Dermis microvascular lymphatic vessel endothelial cell (primary cell): ENCODE measurements around the gene PIGBOS1. TPM values are rescaled to one million over a fixed set of nuclear protein-coding genes. Genes with fewer than 3 reads are reported as not detected.
"Not testable (repeated sequence)": the region's sequence is repeated elsewhere in the genome, so short reads cannot be mapped to it uniquely, and the experiment has no call there.

Source experiments
- DNase-seq, 2 donors: peaks; one replicate each; pipeline versions ENCODE4 v3.0.0 to v3.0.0-alpha.2; 2010; ENCODE audit warnings: low read depth in 2 of 2
- total RNA-seq: library from RNA; depleted of rRNA; stranded (reverse); fragments of >200 nt; gene quantifications from 2 replicates; pipeline ENCODE4 v1.2.1, GENCODE V29; 2014

Gene PIGBOS1, protein sequence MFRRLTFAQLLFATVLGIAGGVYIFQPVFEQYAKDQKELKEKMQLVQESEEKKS
- total RNA-seq: 4.8 and 5.3 TPM in 2 replicates

DNA sequence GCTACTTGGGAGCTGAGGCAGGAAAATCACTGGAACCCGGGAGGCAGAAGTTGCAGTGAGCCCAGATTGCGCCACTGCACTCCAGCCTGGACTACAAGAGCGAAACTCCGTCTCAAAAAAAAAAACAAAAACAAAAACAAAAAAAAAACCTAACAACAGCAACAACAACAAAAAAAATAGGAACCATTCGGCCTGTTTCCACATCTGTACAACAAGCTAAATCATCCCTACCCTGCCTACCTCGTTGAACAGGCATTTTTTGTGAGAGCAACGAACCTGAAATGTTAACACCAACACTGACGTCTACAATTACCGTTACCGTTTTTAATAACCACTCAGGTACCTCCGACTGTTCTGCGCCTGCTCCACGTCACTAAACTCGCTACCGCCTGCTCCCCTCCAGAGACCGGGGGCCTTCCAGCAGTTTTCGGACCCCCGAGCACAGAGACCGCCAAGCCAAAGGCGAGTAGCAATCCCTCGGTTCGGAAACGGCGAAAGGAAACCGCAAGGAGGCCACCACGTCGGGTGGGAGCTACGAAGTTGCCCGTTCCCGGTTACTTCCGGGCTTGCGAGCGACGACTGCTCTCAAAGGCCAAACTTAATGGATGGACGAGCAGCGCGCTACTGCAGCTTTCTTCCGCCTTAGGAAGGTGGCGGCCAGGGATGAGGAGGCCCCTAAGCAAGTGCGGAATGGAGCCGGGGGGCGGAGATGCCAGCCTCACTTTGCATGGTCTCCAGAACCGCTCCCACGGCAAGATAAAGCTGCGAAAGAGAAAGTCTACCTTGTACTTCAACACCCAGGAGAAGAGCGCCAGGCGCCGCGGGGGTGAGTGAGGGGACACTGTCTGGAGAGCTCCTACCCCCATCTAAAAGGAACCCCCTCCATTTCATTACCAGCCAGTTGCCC is at the start of gene PIGBOS1, which contains the start of gene PIGB:
Gene PIGBOS1, minus strand, starts transcription at position 536 of the 907 bp plus-strand sequence. CDS start 1,331 bp downstream, outside the sequence.
Gene PIGB, plus strand, starts transcription at position 635 of the 907 bp plus-strand sequence. Its CDS starts 29 bp downstream, at position 664.
- DNase-seq: peak; percentile 73 to 90

DNA sequence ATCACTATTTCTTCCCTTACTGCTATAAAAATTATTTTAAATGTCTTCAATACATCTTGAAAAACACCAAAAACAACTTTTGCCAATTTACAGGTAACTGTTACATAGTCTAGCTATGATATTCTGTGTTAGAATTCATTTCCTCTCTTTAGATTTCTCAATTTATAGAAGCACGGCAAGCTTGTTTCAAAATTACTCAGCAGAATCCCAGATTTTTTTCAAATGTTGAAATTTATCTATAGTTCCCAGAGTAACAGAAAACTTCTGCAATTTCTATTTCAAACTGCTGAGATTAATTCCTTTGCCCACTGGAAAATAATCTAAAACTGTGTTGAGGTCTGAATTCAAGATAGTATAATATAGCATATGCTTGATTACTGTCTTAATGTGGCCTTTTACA is 48.1 kb upstream of the PIGBOS1 start:
- no peak for DNase-seq

DNA sequence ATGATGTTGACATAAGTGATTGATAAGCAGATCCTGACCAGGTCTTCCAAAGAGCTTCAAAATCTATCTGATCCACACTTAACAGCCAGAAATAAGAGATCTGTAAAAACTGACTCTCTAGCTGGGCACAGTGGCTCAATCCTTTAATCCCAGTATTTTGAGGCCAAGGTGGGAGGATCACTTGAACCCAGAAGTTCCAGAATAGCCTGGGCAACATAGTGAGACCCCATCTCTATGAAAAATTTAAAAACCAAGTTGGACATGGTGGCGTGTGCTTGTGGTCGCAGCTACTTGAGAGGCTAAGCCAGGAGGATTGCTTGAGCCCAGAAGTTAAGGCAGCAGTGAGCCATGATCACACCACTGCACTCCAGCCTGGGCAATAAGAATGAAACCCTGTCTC is 43.7 kb upstream of the PIGBOS1 start:
- no peak for DNase-seq

GRCh38 chr15:55361048-55361447 is 42.1 kb upstream of the PIGBOS1 start:
- DNase-seq: no peak

DNA sequence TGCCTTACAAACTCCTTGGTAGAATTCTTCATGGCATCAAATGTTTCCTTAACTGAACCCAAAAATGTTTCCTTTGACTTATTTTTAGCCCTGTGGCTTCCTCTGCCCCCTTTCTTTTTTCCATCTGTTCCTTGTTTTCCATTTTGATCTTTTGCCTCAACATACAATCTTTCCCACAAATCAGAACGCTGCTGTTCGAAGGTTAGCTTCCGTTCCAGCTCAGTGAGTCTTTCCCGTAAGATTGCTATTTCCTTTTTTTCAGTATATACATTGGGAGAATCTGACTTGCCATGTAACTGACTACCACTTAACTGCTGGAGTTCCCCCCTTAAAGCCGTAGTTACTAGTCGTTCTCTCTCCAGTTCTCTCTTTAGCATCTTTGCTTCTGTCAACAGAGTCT is 41.3 kb upstream of the PIGBOS1 start:
- peak in 1 of 2 donors; percentile 31 for DNase-seq

DNA sequence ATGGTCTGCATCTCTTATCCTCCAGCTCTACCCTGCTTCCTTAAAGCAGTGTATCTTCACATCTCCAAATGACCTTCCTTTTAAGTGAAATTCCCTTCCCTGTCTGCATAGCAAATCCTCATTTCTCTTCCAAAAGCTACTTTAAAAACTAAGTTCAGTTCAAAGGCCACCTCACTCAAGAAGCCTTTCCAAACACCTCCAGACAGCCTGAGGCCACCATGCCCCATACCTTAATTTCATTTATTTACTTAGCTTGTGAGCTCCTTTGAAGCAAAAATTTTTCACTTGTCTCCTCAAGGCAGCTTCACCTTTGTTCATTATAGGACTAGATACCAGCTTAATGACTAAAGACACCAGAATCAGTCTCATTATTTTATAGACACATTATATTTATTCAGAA is 39.5 kb upstream of the PIGBOS1 start:
- no peak for DNase-seq

DNA sequence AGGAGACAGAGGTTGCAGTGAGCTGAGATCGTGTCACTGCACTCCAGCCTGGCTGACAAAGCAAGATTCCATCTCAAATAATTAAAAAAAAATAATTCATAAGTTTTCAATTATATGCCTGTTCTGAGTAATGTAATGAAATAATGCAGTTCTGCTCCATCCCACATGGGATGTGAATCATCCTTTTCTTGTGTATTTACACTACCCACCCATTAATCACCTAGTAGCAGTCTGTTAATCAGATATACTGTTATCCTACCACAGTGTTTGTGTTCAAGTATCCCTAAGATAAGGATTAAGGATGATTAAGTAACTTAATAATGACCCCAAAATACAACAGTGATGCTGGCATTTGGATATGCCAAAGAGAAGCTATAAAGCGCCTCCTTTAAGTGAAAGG is 38.9 kb upstream of the PIGBOS1 start:
- DNase-seq: peak in 1 of 2 donors; percentile 5

DNA sequence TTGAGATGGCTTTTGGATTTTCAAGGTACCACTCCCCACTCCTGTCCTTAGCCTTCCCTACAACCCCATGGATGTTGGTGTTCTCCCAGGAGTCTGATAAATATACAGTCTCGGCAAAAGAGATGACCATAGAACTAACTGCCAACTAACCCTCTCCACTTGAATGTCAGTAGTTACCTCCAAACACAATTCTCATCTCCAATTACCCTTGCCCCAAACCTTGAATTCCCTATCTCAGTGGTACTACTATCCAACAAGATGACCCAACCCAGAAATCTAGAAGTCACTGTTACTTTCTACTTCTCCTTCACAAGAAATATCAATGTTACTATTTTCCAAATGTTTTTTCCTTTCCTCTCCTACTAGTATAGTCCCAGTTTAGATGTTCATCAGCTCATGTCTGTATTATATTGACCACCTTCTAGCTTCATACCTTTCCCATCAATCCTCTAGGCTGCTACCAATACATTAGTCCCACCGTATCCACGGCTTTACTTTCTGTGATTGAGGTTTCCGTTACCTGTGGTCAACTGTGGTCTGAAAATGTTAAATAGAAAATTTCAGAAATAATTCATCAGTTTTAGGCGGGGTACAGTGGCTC is 38.2 kb upstream of the PIGBOS1 start:
- no peak for DNase-seq

GRCh38 chr15:55353025-55353424 is 34.1 kb upstream of the PIGBOS1 start:
- DNase-seq: no peak

GRCh38 chr15:55349282-55349681 is 30.4 kb upstream of the PIGBOS1 start:
- DNase-seq: no peak

GRCh38 chr15:55348281-55348778 is 29.4 kb upstream of the PIGBOS1 start:
- no peak for DNase-seq

DNA sequence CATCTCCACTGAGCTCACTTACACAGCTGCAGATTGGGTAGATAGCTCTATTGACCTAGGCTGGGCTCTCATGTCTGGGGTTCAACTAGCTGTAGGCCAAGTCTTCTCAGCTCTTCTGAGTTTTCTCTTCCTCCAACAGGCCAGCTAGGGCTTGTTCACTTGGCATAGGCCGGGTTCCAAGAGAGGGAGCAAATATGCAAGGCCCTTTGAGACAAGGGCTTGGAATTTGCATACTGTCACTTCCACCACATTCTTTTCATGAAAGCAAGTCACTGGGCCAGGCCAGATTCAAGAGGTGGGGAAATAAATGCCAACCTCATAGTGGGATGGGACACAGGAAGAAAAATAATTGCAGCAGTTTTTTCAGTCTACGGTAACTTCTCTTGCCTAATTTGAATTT is 25.3 kb upstream of the PIGBOS1 start:
- no peak for DNase-seq

GRCh38 chr15:55343168-55343567 is 24.2 kb upstream of the PIGBOS1 start:
- no peak for DNase-seq

GRCh38 chr15:55337160-55337559 is 18.2 kb upstream of the PIGBOS1 start:
- DNase-seq: no peak

DNA sequence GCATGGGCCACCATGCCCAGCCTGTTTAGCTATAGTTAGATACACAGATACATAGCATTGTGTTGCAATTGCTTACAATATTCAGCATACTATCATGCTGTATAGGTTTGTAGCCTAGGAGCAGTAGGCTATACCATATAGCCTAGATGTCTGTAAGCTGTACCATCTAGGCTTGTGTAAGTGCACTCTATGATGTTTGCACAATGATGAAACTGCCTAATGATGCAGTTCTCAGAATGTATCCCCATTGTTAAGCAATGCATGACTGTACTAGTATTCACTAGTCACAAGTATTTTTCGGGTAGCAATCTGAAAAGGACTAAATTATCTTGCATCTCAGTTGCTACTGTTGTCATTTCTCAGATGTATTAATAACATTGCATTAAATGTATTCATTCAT is 16.1 kb upstream of the PIGBOS1 start:
- DNase-seq: no peak

DNA sequence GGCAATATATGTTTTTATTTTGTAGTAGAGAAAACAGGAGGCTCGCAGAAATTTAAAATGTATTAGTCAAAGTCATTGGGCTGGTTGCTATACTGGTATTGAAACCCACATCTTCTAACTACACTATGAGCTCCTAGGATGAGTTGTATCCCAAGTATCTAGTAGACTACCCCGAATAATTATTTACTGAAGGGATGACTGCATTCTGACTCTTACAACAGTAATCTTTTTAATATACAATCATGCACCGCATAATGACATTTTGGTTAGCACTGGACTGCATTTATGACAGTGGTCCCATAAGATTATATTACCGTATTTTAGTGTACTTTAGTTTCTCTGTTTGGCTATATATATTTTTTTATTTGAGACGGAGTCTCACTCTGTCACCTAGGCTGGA is 15.4 kb upstream of the PIGBOS1 start:
- DNase-seq: no peak

GRCh38 chr15:55327387-55327786 is 8.5 kb upstream of the PIGBOS1 start:
- DNase-seq: no peak

GRCh38 chr15:55322467-55322866 is 3.5 kb upstream of the PIGBOS1 start:
- no peak for DNase-seq

- DNase-seq: no peak
These were observed 2.0 kb upstream of the PIGBOS1 start for GRCh38 chr15:55320963-55321362.

GRCh38 chr15:55320238-55320550 is 1.3 kb upstream of the PIGBOS1 start:
- DNase-seq: no peak

DNA sequence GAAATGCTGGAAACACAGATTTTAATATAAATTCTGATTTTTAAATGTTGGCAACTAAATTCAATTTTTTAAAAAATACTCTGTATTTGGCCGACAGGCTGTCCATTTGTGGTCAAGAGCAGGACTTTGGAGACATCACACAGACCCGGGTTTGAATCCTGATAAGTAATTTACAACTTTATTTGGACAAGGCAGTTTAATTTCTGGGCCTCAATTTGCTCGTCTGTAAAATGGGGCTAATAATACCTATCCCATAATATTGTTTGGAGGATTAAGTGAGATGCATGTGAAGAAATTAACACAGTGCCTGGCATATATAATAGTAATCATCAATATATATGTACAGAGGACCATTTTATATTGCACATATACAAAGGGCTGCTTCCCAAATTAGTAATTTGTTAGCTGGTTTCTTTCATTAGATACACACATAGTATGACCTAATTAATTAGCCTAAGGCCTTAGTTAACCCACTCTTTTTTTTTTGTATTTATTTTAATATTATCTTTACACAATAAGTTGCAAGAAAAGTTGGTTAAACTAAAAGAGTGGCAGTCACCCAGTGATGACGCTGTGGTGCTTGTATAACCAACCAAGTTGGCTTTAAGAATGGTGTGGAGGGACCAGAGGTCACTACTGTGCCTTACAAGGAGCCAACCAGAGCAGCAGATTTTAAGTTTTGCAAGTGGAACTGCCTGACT is 764 bp upstream of the PIGBOS1 start:
- no peak for DNase-seq

DNA sequence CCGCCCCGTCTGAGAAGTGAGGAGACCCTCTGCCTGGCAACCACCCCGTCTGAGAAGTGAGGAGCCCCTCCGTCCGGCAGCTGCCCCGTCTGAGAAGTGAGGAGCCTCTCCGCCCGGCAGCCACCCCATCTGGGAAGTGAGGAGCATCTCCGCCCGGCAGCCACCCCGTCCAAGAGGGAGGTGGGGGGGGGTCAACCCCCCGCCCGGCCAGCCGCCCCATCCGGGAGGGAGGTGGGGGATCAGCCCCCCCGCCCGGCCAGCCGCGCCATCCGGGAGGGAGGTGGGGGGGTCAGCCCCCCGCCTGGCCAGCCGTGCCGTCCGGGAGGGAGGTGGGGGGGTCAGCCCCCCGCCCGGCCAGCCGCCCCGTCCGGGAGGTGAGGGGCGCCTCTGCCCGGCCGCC is 16.1 kb downstream of the PIGBOS1 start:
- DNase-seq: not testable (repeated sequence)
